ENCODE results near the gene OCA2.

- TF ChIP-seq CTCF (IDR thresholded peaks at IDR 0.05 in 8 of 11, conservative IDR thresholded peaks at IDR 0.05 in 3 of 11) = no peak
- TF ChIP-seq POLR2A (IDR thresholded peaks at IDR 0.05) = no peak
Observed at GRCh38 chr15:27906802-27907201, 192.3 kb downstream of the OCA2 start.
